MCF 10A (cell line): ENCODE measurements around the gene LSP1. TPM values are rescaled to one million over a fixed set of nuclear protein-coding genes. Genes with fewer than 3 reads are reported as not detected.
"Not testable (repeated sequence)": the region's sequence is repeated elsewhere in the genome, so short reads cannot be mapped to it uniquely, and the experiment has no call there.

ENCODE experiments used
- BruUV-seq: library from RNA; stranded (reverse); fragments of 400-500 nt; replicated peaks from 2 replicates; lab custom pipeline; 2021; lab: Mats Ljungman, UMichigan
- CTCF ChIA-PET: fragments of 300-600 bp; sonication (Branson Sonifier 250); formaldehyde crosslinking; extraction: SDS; loops from one replicate; lab custom pipeline; 2021; ENCODE audit warnings: antibody characterized with exemption, inconsistent platforms; lab: Yijun Ruan, JAX
- POLR2A ChIA-PET: fragments of 300-600, 350-650 bp; sonication (Branson Sonifier 250); formaldehyde crosslinking; extraction: SDS; loops from one replicate; lab custom pipeline; 2020; ENCODE audit warnings: antibody characterized with exemption, inconsistent platforms; lab: Yijun Ruan, JAX
- DNase-seq: peaks from one replicate; pipeline ENCODE4 v3.0.0-alpha.2; 2018; ENCODE audit not compliant: unreplicated experiment
- H3K27ac Mint-ChIP-seq: one replicate; pipeline ENCODE4 v1.8.0; 2022; ENCODE audit warnings: mild to moderate bottlenecking, low read depth, mixed read lengths; ENCODE audit not compliant: unreplicated experiment
- H3K27me3 Mint-ChIP-seq: one replicate; pipeline ENCODE4 v1.8.0; 2022; ENCODE audit warnings: mixed read lengths; ENCODE audit not compliant: insufficient read depth, unreplicated experiment
- H3K36me3 Mint-ChIP-seq: one replicate; pipeline ENCODE4 v1.8.0; 2022; ENCODE audit warnings: mild to moderate bottlenecking, moderate library complexity, mixed read lengths; ENCODE audit not compliant: insufficient read depth, unreplicated experiment
- H3K4me1 Mint-ChIP-seq: one replicate; pipeline ENCODE4 v1.8.0; 2022; ENCODE audit warnings: mixed read lengths; ENCODE audit not compliant: insufficient read depth, unreplicated experiment
- H3K4me3 Mint-ChIP-seq: one replicate; pipeline ENCODE4 v1.8.0; 2022; ENCODE audit warnings: mild to moderate bottlenecking, moderate library complexity, mixed read lengths; ENCODE audit not compliant: unreplicated experiment
- H3K9me3 Mint-ChIP-seq: one replicate; pipeline ENCODE4 v1.8.0; 2022; ENCODE audit warnings: mixed read lengths; ENCODE audit not compliant: unreplicated experiment
- CTCF ChIP-seq: fragments of 200-600 bp; IDR thresholded peaks from one replicate; pipeline ENCODE4 v1.8.0; 2022; ENCODE audit warnings: antibody characterized with exemption, mild to moderate bottlenecking; ENCODE audit not compliant: unreplicated experiment
- intact Hi-C: fragments of 100-400 bp; cut with micrococcal nuclease; formaldehyde crosslinking; loops from 2 replicates; pipeline ENCODE4 v1.14.1; 2022
- microRNA-seq: library from miRNA; unstranded; fragments of <30 nt; microRNA quantifications from one replicate; pipeline ENCODE4 v1.2.0, GENCODE V29; 2022
- total RNA-seq: library from RNA; stranded (reverse); gene quantifications from 2 replicates; pipeline ENCODE4 v1.2.3, GENCODE V29; 2022

The LSP1 gene
- total RNA-seq, 1 experiment from 2014 or later, result 3.7 TPM

GRCh38 chr11:1937616-1938342 lies 84.9 kb downstream of the LSP1 start:
- H3K27ac Mint-ChIP-seq, result no peak overlapping the region
- no peaks in the 10 kb centered on the region for H3K9me3 Mint-ChIP-seq
- no peaks in the 10 kb centered on the region for H3K36me3 Mint-ChIP-seq
- intact Hi-C loops, result no loop called here
- TF ChIP-seq CTCF, result no peak
- no TSS peak for BruUV-seq
- ChIA-PET POLR2A (no interaction called here), CTCF (interaction anchor here (0.6 to 0.8 kb wide), 4 partner anchors 15 to 67 kb away, joined by 3 to 4 read pairs (median 3); no protein-coding TSS in a partner anchor)
- peaks cover 14% of the 10 kb centered on the region for H3K27me3 Mint-ChIP-seq
- no peak for DNase-seq
- H3K4me3 Mint-ChIP-seq, result no peak overlapping the region
- H3K4me1 Mint-ChIP-seq, result no peaks in the 10 kb centered on the region

GRCh38 chr11:1938343-1939005 lies 85.6 kb downstream of the LSP1 start:
- CTCF ChIA-PET, result interaction anchor here (0.6 to 0.8 kb wide), 3 partner anchors 16 to 66 kb away, joined by 3 to 4 read pairs (median 3); no protein-coding TSS in a partner anchor
- H3K27me3 Mint-ChIP-seq, result peaks cover 7% of the 10 kb centered on the region
- no peak for DNase-seq
- POLR2A ChIA-PET, result no interaction called here
- BruUV-seq, result no TSS peak
- peaks cover 2% of the 10 kb centered on the region for H3K4me1 Mint-ChIP-seq
- no peak overlapping the region for H3K4me3 Mint-ChIP-seq
- no peak overlapping the region for H3K27ac Mint-ChIP-seq
- TF ChIP-seq CTCF, result no peak
- H3K9me3 Mint-ChIP-seq, result no peaks in the 10 kb centered on the region
- no peaks in the 10 kb centered on the region for H3K36me3 Mint-ChIP-seq
- intact Hi-C loops, result no loop called here

- POLR2A ChIA-PET, result no interaction called here
- peaks cover 1% of the 10 kb centered on the region for H3K27me3 Mint-ChIP-seq
Measured at GRCh38 chr11:1939006-1939625, 86.2 kb downstream of the LSP1 start.

GRCh38 chr11:1939788-1940187 lies 86.9 kb downstream of the LSP1 start:
- intact Hi-C loops, POLR2A ChIA-PET, H3K27me3 Mint-ChIP-seq, DNase-seq, H3K9me3 Mint-ChIP-seq, BruUV-seq, H3K4me3 Mint-ChIP-seq, H3K4me1 Mint-ChIP-seq, CTCF ChIA-PET, H3K36me3 Mint-ChIP-seq: not testable (repeated sequence)
- peak overlapping the region; percentile 46 for H3K27ac Mint-ChIP-seq

More at GRCh38 chr11:1939006-1939625, 86.2 kb downstream of the LSP1 start:
- Mint-ChIP-seq H3K27ac (peak overlapping the region; percentile 46), H3K9me3 (no peaks in the 10 kb centered on the region), H3K36me3 (peaks cover 4% of the 10 kb centered on the region), H3K4me3 (no peak overlapping the region), H3K4me1 (peaks cover 8% of the 10 kb centered on the region)
- CTCF ChIA-PET, result no interaction called here
- BruUV-seq, result no TSS peak
- no peak for DNase-seq
- intact Hi-C loops, result no loop called here
- no peak for TF ChIP-seq CTCF

Small RNA genes lying within 50 kb of the gene (microRNA-seq; reads per million reads assigned to microRNA genes)
- gene MIR4298 (not detected), gene MIR7847 (not detected)

Other genes with a start within 250 kb of the LSP1 start
- gene KRTAP5-3, start 244.6 kb upstream of the LSP1 start, total RNA-seq, result not detected in 2 replicates
- gene KRTAP5-4, start 230.9 kb upstream of the LSP1 start, total RNA-seq, result not detected in 2 replicates
- gene KRTAP5-5, start 223.3 kb upstream of the LSP1 start, total RNA-seq, result not detected in 2 replicates
- gene KRTAP5-6, start 155.9 kb upstream of the LSP1 start, total RNA-seq, result not detected in 2 replicates
- gene IFITM10, start 102.5 kb upstream of the LSP1 start, total RNA-seq, result 1.9 and 2.0 TPM in 2 replicates
- gene CTSD, start 89.2 kb upstream of the LSP1 start, total RNA-seq, result 366 and 367 TPM in 2 replicates
- 141 and 308 TPM in 2 replicates for gene SYT8, start 18.1 kb upstream of the LSP1 start, total RNA-seq
- 43.3 and 77.7 TPM in 2 replicates for gene TNNI2, start 14.1 kb upstream of the LSP1 start, total RNA-seq
- gene PRR33, start 38.8 kb downstream of the LSP1 start, total RNA-seq, result not detected in 2 replicates
- gene TNNT3, start 66.6 kb downstream of the LSP1 start, total RNA-seq, result not detected in 2 replicates
- gene MRPL23, start 94.2 kb downstream of the LSP1 start, total RNA-seq, result 89.2 and 98.0 TPM in 2 replicates
- gene H19, start 144.8 kb downstream of the LSP1 start, total RNA-seq, result 61.0 and 152 TPM in 2 replicates